NCI-H524 treated with DMSO at 0.1 percent for 48 hours (cell line): ENCODE results near the gene IL10RA.
"Not testable (repeated sequence)": the region's sequence is repeated elsewhere in the genome, so short reads cannot be mapped to it uniquely, and the experiment has no call there.

Source experiments
- DNase-seq: peaks from one replicate; lab custom pipeline; 2025; lab: John Stamatoyannopoulos, UW

IL10RA gene

GRCh38 chr11:117985953-117986887, at the start of gene IL10RA:
Gene IL10RA, plus strand, starts transcription at chr11:117986394. Its CDS starts 74 bp downstream, at chr11:117986468.
- no peak for DNase-seq

GRCh38 chr11:117936973-117937372, 49.2 kb upstream of the IL10RA start:
- no peak for DNase-seq

GRCh38 chr11:117940736-117941135, 45.5 kb upstream of the IL10RA start:
- DNase-seq: no peak

GRCh38 chr11:117941163-117941707, 45.0 kb upstream of the IL10RA start:
- no peak for DNase-seq

- DNase-seq: no peak
These were observed 44.1 kb upstream of the IL10RA start for GRCh38 chr11:117941976-117942654.

- DNase-seq: no peak
These were observed 41.6 kb upstream of the IL10RA start for GRCh38 chr11:117944554-117944953.

GRCh38 chr11:117945047-117945810, 41.0 kb upstream of the IL10RA start:
- no peak for DNase-seq

- no peak for DNase-seq
These were observed 39.9 kb upstream of the IL10RA start for GRCh38 chr11:117946156-117946841.

GRCh38 chr11:117946842-117947526, 39.2 kb upstream of the IL10RA start:
- DNase-seq: no peak

GRCh38 chr11:117947751-117948150, 38.4 kb upstream of the IL10RA start:
- DNase-seq: not testable (repeated sequence)

GRCh38 chr11:117948466-117948865, 37.7 kb upstream of the IL10RA start:
- DNase-seq: not testable (repeated sequence)

- DNase-seq: no peak
These were observed 37.1 kb upstream of the IL10RA start for GRCh38 chr11:117949062-117949461.

- DNase-seq: no peak
These were observed 35.9 kb upstream of the IL10RA start for GRCh38 chr11:117950301-117950700.

GRCh38 chr11:117950993-117951961, 34.9 kb upstream of the IL10RA start:
- no peak for DNase-seq

- DNase-seq: no peak
These were observed 33.0 kb upstream of the IL10RA start for GRCh38 chr11:117953024-117953671.

- no peak for DNase-seq
These were observed 27.2 kb upstream of the IL10RA start for GRCh38 chr11:117958949-117959348.

- DNase-seq: no peak
These were observed 26.6 kb upstream of the IL10RA start for GRCh38 chr11:117959438-117960149.

GRCh38 chr11:117960406-117960805, 25.8 kb upstream of the IL10RA start:
- no peak for DNase-seq
